Upper lobe of right lung (tissue), 1 donor: ENCODE data around the gene TNFAIP8. TPM values are rescaled to one million over a fixed set of nuclear protein-coding genes. Genes with fewer than 3 reads are reported as not detected.
"Not testable (repeated sequence)": the region's sequence is repeated elsewhere in the genome, so short reads cannot be mapped to it uniquely, and the experiment has no call there.

ENCODE experiments used
- ATAC-seq: fragments of 200-7000 bp; cut with Tn5 transposase; one replicate; pipeline ENCODE4 v1.9.1; 2020; ENCODE audit warnings: mild to moderate bottlenecking, moderate library complexity
- DNase-seq: peaks from one replicate; pipeline ENCODE4 v3.0.0-alpha.2; 2020
- H3K27ac ChIP-seq: fragments of 200-600 bp; one replicate; pipeline ENCODE4 v1.8.0; 2022
- H3K27me3 ChIP-seq: fragments of 200-600 bp; one replicate; pipeline ENCODE4 v1.8.0; 2022; ENCODE audit warnings: mild to moderate bottlenecking
- H3K36me3 ChIP-seq: fragments of 200-600 bp; one replicate; pipeline ENCODE4 v1.8.0; 2022
- H3K4me1 ChIP-seq: fragments of 200-600 bp; one replicate; pipeline ENCODE4 v1.8.0; 2022
- H3K4me3 ChIP-seq: fragments of 200-600 bp; one replicate; pipeline ENCODE4 v1.8.0; 2022; ENCODE audit warnings: mild to moderate bottlenecking
- H3K9me3 ChIP-seq: fragments of 200-600 bp; one replicate; pipeline ENCODE4 v1.8.0; 2022
- intact Hi-C: fragments of 100-400 bp; cut with DNase I; formaldehyde crosslinking; loops from one replicate; pipeline ENCODE4 v1.11.0; 2022
- total RNA-seq: library from RNA; stranded (reverse); fragmentation: NEBNext Ultra II Directional; extraction: Animal tissue kit (Norgen Biotek cat#: 25700); gene quantifications from one replicate; pipeline ENCODE4 v1.2.1, GENCODE V29; 2021
- TF ChIP-seq, protein P1 (sequence below): fragments of 200-600 bp; IDR thresholded peaks from one replicate; pipeline ENCODE4 v1.8.0; 2022; ENCODE audit warnings: antibody characterized with exemption
- donor health status: DM: no; HTN: yes; CAD: no; lungs with severe emphysema.

Gene TNFAIP8
- total RNA-seq, 1 donor from 2014 or later, result 22.4 TPM

DNA sequence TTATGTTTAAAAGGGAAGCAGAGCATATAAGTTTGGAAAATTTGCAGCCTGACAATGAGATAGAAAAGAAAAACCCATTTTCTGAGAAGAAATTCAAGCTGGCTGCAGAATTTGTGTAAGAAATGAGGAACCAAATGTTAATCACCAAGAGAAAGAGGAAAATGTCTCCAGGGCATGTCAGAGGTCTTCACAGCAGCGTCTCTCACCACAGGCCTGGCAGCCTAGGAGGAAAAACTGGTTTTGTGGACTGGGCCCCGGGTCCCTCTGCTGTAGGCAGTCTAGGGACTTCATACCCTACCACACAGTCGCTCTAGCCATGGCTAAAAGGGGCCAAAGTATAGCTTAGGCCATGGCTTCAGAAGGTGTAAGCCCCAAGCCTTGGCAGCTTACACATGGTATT is 64.3 kb downstream of the TNFAIP8 start:
- DNase-seq, result no peak
- Histone ChIP-seq H3K27me3 (no peaks in the 10 kb centered on the region), H3K4me3 (no peak overlapping the region), H3K4me1 (no peaks in the 10 kb centered on the region), H3K9me3 (no peaks in the 10 kb centered on the region), H3K27ac (peak overlapping the region; percentile 31), H3K36me3 (no peaks in the 10 kb centered on the region)
- intact Hi-C loops, result no loop called here
- ATAC-seq, result peak; percentile 21
- TF ChIP-seq, protein P1, sequence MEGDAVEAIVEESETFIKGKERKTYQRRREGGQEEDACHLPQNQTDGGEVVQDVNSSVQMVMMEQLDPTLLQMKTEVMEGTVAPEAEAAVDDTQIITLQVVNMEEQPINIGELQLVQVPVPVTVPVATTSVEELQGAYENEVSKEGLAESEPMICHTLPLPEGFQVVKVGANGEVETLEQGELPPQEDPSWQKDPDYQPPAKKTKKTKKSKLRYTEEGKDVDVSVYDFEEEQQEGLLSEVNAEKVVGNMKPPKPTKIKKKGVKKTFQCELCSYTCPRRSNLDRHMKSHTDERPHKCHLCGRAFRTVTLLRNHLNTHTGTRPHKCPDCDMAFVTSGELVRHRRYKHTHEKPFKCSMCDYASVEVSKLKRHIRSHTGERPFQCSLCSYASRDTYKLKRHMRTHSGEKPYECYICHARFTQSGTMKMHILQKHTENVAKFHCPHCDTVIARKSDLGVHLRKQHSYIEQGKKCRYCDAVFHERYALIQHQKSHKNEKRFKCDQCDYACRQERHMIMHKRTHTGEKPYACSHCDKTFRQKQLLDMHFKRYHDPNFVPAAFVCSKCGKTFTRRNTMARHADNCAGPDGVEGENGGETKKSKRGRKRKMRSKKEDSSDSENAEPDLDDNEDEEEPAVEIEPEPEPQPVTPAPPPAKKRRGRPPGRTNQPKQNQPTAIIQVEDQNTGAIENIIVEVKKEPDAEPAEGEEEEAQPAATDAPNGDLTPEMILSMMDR, result no peak

DNA sequence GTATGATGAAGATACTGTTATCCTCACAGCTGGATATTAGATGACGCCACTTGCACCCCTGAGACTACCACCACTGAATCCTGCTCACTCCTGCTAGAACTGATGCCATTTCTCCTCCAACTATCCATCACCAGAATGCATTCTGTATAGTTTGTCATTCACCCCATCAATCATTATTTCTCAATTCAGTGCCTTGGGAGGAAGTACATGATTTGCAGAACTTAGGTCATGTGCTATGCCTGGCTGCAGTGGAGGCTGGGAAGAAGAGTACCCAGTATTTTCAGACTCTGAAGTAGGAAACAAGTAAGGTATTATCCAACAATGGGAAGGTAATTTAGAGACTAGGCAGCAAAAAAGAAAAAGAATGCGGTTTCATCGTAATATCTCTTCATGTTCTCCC is 70.2 kb downstream of the TNFAIP8 start:
- no peaks in the 10 kb centered on the region for H3K27me3 ChIP-seq
- ATAC-seq, result peak; percentile 86
- H3K4me1 ChIP-seq, result peaks cover 20% of the 10 kb centered on the region
- no peaks in the 10 kb centered on the region for H3K9me3 ChIP-seq
- intact Hi-C loops, result no loop called here
- DNase-seq, result no peak
- H3K4me3 ChIP-seq, result no peak overlapping the region
- H3K36me3 ChIP-seq, result no peaks in the 10 kb centered on the region
- H3K27ac ChIP-seq, result peak overlapping the region; percentile 58
- TF ChIP-seq, protein P1, result no peak

DNA sequence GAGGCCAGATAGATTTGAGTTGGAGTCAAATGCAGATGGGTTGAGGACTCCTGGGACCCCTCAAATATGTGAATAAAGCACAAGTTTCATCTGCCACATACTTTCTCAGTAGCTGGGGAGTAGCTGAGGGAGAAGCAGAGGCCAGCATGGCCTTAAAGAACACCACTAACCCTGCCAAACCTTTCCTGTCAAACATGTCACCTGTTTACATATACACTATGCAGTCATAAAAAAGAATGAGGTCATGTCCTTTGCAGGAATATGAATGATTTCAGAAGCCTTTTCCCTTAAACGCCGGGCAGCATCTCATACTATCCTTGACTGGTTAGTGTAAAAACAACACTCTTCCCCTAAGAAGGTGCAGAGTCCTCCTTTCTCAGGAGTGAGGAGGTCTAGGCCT is 71.2 kb downstream of the TNFAIP8 start:
- Histone ChIP-seq H3K9me3 (no peaks in the 10 kb centered on the region), H3K27me3 (no peaks in the 10 kb centered on the region), H3K36me3 (no peaks in the 10 kb centered on the region), H3K4me3 (no peak overlapping the region), H3K4me1 (peaks cover 20% of the 10 kb centered on the region), H3K27ac (peak overlapping the region; percentile 49)
- no peak for DNase-seq
- TF ChIP-seq, protein P1, result no peak
- ATAC-seq, result peak; percentile 62
- intact Hi-C loops, result no loop called here

DNA sequence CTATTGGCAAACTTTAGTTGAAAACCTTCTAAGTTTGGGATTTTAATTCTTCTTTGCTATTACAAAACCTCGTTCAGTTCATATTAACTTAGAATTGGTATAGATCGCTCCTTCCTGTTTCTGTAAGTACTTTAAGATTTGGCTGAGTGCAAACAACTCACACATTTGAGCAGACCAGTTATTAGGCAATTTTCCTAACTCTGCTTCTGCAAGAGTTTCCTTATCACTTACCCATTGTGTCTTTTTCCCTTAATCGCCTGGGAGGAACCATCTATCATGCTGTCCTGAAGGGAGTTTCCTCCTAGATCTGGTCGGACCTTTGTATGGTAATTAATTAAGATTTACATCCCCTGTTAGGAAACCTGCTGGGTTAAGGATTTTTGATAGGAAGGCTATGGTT is 71.8 kb downstream of the TNFAIP8 start:
- H3K27me3 ChIP-seq, DNase-seq, ATAC-seq, intact Hi-C loops, H3K9me3 ChIP-seq, H3K36me3 ChIP-seq, H3K4me3 ChIP-seq: not testable (repeated sequence)
- H3K4me1 ChIP-seq, result peaks cover 20% of the 10 kb centered on the region
- H3K27ac ChIP-seq, result peak overlapping the region; percentile 49

DNA sequence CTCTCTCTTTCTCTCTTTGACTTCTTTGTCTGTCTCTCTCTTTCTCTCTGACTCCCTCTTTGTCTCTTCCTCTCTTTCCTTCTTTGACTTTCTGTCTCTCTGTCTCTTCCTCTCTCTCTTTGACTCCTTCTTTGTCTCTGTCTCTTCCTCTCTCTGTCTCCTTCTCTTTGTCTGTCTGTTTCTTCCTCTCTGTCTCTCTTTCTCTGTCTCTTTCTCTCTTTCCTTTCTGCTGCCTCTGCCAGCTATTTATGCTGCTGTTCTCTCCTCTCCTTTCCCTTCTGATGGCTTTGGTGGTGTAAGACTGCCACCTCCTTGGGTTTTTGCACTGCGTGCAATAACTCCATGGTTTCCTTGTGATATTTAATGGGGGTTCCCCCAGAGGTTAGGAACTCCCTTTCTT is 72.3 kb downstream of the TNFAIP8 start:
- H3K36me3 ChIP-seq, H3K9me3 ChIP-seq, H3K4me3 ChIP-seq, intact Hi-C loops, H3K27me3 ChIP-seq, DNase-seq, ATAC-seq: not testable (repeated sequence)
- peak overlapping the region; percentile 49 for H3K27ac ChIP-seq
- H3K4me1 ChIP-seq, result peaks cover 20% of the 10 kb centered on the region

DNA sequence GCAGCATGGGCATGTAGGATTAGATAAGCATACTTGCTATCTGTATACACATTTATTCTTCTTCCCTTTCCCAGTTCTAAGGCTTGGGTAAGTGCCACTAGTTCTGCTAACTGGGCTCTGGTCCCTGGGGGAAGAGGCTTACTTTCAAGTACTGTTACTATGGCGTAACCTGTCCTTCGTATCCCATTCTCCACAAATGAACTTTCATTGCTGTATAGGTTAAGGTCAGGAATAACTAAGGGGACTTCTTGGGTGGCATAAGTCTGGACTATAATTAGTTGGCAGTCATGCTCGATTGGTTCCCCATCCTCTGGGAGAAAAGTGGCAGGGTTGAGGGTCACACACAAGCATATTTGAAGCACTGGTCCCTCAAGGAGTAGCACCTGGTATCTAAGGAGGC is 72.8 kb downstream of the TNFAIP8 start:
- H3K27ac ChIP-seq, H3K27me3 ChIP-seq, H3K36me3 ChIP-seq, ATAC-seq, H3K4me3 ChIP-seq, DNase-seq, intact Hi-C loops, H3K9me3 ChIP-seq: not testable (repeated sequence)
- H3K4me1 ChIP-seq, result peaks cover 20% of the 10 kb centered on the region

DNA sequence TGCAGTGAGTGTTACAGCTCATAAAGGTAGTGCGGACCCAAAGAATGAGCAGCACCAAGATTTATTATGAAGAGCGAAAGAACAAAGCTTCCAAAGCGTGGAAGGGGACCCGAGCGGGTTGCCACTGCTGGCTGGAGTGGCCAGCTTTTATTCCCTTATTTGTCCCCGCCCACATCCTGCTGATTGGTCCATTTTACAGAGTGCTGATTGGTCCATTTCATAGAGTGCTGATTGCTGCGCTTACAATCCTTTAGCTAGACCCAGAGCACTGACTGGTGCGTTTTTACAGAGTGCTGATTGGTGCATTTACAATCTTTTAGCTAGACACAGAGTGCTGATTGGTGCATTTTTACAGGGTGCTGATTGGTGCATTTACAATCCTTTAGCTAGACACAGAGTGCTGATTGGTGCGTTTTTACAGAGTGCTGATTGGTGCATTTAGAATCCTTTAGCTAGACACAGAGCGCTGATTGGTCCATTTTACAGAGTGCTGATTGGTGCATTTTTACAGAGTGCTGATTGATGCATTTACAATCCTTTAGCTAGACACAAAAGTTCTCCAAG is 76.9 kb downstream of the TNFAIP8 start:
- H3K9me3 ChIP-seq, H3K4me3 ChIP-seq, ATAC-seq, H3K27me3 ChIP-seq, DNase-seq, H3K27ac ChIP-seq, intact Hi-C loops, H3K4me1 ChIP-seq, H3K36me3 ChIP-seq: not testable (repeated sequence)
